T-helper 1 cell treated with Interleukin-12 subunit alpha and Interleukin-12 subunit beta and Interleukin-4 antibody, amounts not matched to agents 30 ng/mL and 1 ng/mL, for 36 hours (primary cell): ENCODE measurements around the gene ADIG. TPM values are rescaled to one million over a fixed set of nuclear protein-coding genes. Genes with fewer than 3 reads are reported as not detected.

Experiments
- intact Hi-C: fragments of 100-400 bp; cut with micrococcal nuclease; formaldehyde crosslinking; loops from one replicate; pipeline ENCODE4 v1.15.1; 2024
- total RNA-seq: library from RNA; stranded (reverse); gene quantifications from 2 replicates; pipeline ENCODE4 v1.2.3, GENCODE V29; 2022

Gene ADIG
- total RNA-seq, 1 donor from 2014 or later = not detected

GRCh38 chr20:38630727-38631126, 49.7 kb downstream of the ADIG start:
- intact Hi-C loops = loop anchor here (5.0 kb wide), 1 partner anchor 417 kb away; no protein-coding TSS in a partner anchor

- intact Hi-C loops = loop anchor here (5.0 kb wide), 1 partner anchor 416 kb away; no protein-coding TSS in a partner anchor
Measured at GRCh38 chr20:38631155-38632022, 50.4 kb downstream of the ADIG start.

- intact Hi-C loops = loop anchor here (1.0 to 5.0 kb wide), 2 partner anchors 118 to 414 kb away; no protein-coding TSS in a partner anchor
Measured at GRCh38 chr20:38633577-38634093, 52.6 kb downstream of the ADIG start.

GRCh38 chr20:38635721-38636288, 54.8 kb downstream of the ADIG start:
- intact Hi-C loops = no loop called here

Other genes starting within 250 kb of the ADIG start
- gene LBP, start 234.7 kb upstream of the ADIG start, total RNA-seq = not detected in 2 replicates
- gene SNHG17, start 145.9 kb upstream of the ADIG start, total RNA-seq = 36.5 and 44.8 TPM in 2 replicates
- gene RALGAPB, start 108.4 kb upstream of the ADIG start, total RNA-seq = 37.2 and 38.0 TPM in 2 replicates
- not detected in 2 replicates for gene ARHGAP40, start 20.6 kb downstream of the ADIG start, total RNA-seq
- gene SLC32A1, start 143.3 kb downstream of the ADIG start, total RNA-seq = not detected in 2 replicates
- gene ACTR5, start 167.3 kb downstream of the ADIG start, total RNA-seq = 9.4 and 9.6 TPM in 2 replicates
- 102 and 104 TPM in 2 replicates for gene PPP1R16B, start 224.5 kb downstream of the ADIG start, total RNA-seq